NOMO-1 treated with DMSO at 0.1 percent for 48 hours (cell line): ENCODE data around the gene RECQL.

Source experiments
- DNase-seq: peaks from one replicate; lab custom pipeline; 2025; ENCODE audit not compliant: unreplicated experiment; lab: John Stamatoyannopoulos, UW

Gene RECQL

GRCh38 chr12:21501258-21502163 is at the start of gene RECQL, which contains the start of gene GOLT1B:
TSS of gene RECQL (minus strand) at chr12:21501635. CDS start at chr12:21499570, 2,065 bp downstream.
TSS of gene GOLT1B (plus strand) at chr12:21501789. CDS start at chr12:21501924, 135 bp downstream.
- peak; percentile 98 for DNase-seq

GRCh38 chr12:21547437-21547836 is 46.0 kb upstream of the RECQL start:
- DNase-seq: no peak

- no peak for DNase-seq
These were observed 45.3 kb upstream of the RECQL start for GRCh38 chr12:21546716-21547115.

GRCh38 chr12:21545557-21545956 is 44.1 kb upstream of the RECQL start:
- no peak for DNase-seq

- DNase-seq: no peak
These were observed 41.7 kb upstream of the RECQL start for GRCh38 chr12:21543151-21543550.

GRCh38 chr12:21542403-21542802 is 41.0 kb upstream of the RECQL start:
- no peak for DNase-seq

GRCh38 chr12:21541773-21542172 is 40.3 kb upstream of the RECQL start:
- no peak for DNase-seq

- no peak for DNase-seq
These were observed 38.4 kb upstream of the RECQL start for GRCh38 chr12:21539797-21540196.

GRCh38 chr12:21538061-21538653 is 36.7 kb upstream of the RECQL start:
- no peak for DNase-seq

GRCh38 chr12:21529456-21529855 is 28.0 kb upstream of the RECQL start:
- DNase-seq: no peak

- no peak for DNase-seq
These were observed 27.5 kb upstream of the RECQL start for GRCh38 chr12:21528953-21529352.

GRCh38 chr12:21527451-21528180 is 26.2 kb upstream of the RECQL start:
- no peak for DNase-seq

GRCh38 chr12:21526721-21527345 is 25.4 kb upstream of the RECQL start:
- no peak for DNase-seq

GRCh38 chr12:21526053-21526452 is 24.6 kb upstream of the RECQL start, which contains the start of gene SPX:
TSS of gene SPX (plus strand) at chr12:21526296. CDS start at chr12:21526473, 177 bp downstream.
- no peak for DNase-seq

GRCh38 chr12:21523148-21523547 is 21.7 kb upstream of the RECQL start:
- DNase-seq: no peak

- DNase-seq: no peak
These were observed 20.1 kb upstream of the RECQL start for GRCh38 chr12:21521541-21521940.

GRCh38 chr12:21518451-21518850 is 17.0 kb upstream of the RECQL start:
- no peak for DNase-seq

- no peak for DNase-seq
These were observed 14.8 kb upstream of the RECQL start for GRCh38 chr12:21516281-21516680.

GRCh38 chr12:21509768-21510167 is 8.3 kb upstream of the RECQL start:
- DNase-seq: no peak

- DNase-seq: no peak
These were observed 6.4 kb upstream of the RECQL start for GRCh38 chr12:21507849-21508248.

- no peak for DNase-seq
These were observed 4.5 kb upstream of the RECQL start for GRCh38 chr12:21505888-21506287.
